Right hindlimb (tissue), 1 donor: ENCODE results near the gene GPR183.

Source experiments
- DNase-seq: peaks from one replicate; pipeline ENCODE4 v3.0.0-alpha.2; 2018

Gene GPR183

GRCh38 chr13:99311137-99311536 is 3.9 kb upstream of the GPR183 start:
- no peak for DNase-seq

GRCh38 chr13:99310382-99311031 is 3.3 kb upstream of the GPR183 start:
- no peak for DNase-seq

- no peak for DNase-seq
These were observed 1.4 kb upstream of the GPR183 start for GRCh38 chr13:99308471-99309087.

- no peak for DNase-seq
These were observed 595 bp upstream of the GPR183 start for GRCh38 chr13:99307648-99308339.

GRCh38 chr13:99305566-99305965 is 1.6 kb downstream of the GPR183 start:
- DNase-seq, result no peak

GRCh38 chr13:99305158-99305557 is 2.0 kb downstream of the GPR183 start:
- no peak for DNase-seq

GRCh38 chr13:99304541-99304940 is 2.7 kb downstream of the GPR183 start:
- no peak for DNase-seq

- DNase-seq, result no peak
These were observed 3.2 kb downstream of the GPR183 start for GRCh38 chr13:99303863-99304521.

GRCh38 chr13:99302637-99303505 is 4.3 kb downstream of the GPR183 start:
- no peak for DNase-seq

- DNase-seq, result no peak
These were observed 5.1 kb downstream of the GPR183 start for GRCh38 chr13:99301913-99302636.

GRCh38 chr13:99301056-99301838 is 6.0 kb downstream of the GPR183 start:
- DNase-seq, result no peak

GRCh38 chr13:99299920-99300341 is 7.3 kb downstream of the GPR183 start:
- no peak for DNase-seq

GRCh38 chr13:99299256-99299919 is 7.8 kb downstream of the GPR183 start:
- DNase-seq, result no peak

GRCh38 chr13:99298056-99298455 is 9.1 kb downstream of the GPR183 start:
- DNase-seq, result no peak

- DNase-seq, result no peak
These were observed 9.9 kb downstream of the GPR183 start for GRCh38 chr13:99297331-99297730.

- no peak for DNase-seq
These were observed 10.8 kb downstream of the GPR183 start for GRCh38 chr13:99296398-99296797.

- DNase-seq, result no peak
These were observed 11.5 kb downstream of the GPR183 start for GRCh38 chr13:99295488-99296252.

- no peak for DNase-seq
These were observed 12.2 kb downstream of the GPR183 start for GRCh38 chr13:99294958-99295357.

GRCh38 chr13:99294198-99294597 is 13.0 kb downstream of the GPR183 start:
- DNase-seq, result no peak

- DNase-seq, result no peak
These were observed 14.0 kb downstream of the GPR183 start for GRCh38 chr13:99293178-99293577.
